Measurements from ENCODE around the gene DENND4A.
"Not testable (repeated sequence)": the region's sequence is repeated elsewhere in the genome, so short reads cannot be mapped to it uniquely, and the experiment has no call there.

Gene DENND4A

DNA sequence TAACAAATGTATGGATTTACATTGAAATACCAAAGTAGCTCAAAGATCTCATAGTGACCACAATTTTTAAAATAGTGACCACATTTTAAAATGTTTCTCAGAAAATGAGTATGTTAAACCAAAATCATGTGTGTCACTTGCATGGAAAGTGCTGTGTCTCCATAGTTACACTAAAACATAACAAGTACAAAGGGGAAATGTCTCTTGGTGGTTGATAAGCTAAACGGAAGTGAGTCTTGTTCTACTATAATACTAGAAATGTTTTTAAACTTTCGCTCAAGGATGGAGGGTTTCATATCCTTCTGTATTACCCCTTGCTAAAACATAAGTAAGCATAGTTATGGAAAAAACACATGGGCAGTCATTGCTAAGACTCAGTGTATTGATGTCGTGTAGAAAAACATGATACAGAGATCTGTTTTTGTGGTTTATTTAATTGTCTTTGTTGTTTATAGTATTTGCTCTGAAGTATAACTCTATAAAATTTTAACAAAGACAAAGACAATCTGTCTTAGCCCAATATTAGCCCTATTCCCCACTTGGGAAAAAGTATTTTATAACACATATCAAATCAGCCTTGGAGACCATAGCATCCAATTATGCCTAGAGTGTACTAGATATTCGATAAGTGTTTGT lies 27.0 kb upstream of the DENND4A start:
- DNase-seq (ENCODE audit: low spot score): peak; percentile 88

DNA sequence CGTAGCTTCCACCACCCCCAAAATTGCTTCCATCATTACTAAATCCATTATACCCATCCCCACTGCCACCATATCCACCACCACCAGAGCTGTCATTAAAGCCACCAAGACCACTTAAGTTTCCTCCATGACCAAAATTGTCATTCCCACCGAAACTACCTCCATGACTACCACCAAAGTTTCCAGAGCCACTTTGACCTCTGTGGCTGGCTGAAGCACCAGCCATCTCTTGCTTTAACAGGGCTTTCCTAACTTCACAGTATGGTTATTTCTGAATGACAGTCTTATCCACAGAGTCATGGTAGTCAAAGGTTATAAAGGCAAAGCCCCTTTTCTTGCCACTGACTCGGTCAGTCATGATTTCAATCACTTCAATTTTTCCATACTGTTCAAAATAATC lies 24.3 kb upstream of the DENND4A start:
- DNase-seq (ENCODE audit: low spot score): no peak

DNA sequence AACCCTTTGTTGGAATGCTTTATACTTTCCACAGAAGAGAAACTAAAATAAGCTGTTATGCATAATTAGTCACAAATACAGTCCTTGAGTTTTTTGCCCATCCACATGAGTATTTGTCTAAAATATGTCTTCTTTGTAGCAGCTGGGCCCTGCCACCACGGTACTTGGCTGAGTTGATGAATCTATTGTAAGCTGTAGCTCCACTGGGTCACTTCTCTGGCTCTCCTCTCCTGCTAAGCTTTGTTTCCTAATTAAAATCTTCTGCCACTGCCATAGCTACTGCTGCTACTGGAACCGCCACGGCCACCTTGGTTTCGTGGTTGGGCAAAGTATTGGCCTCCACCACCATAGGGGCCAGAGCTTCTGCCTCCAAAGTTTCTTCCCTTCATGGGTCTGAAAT lies 23.9 kb upstream of the DENND4A start:
- DNase-seq (ENCODE audit: low spot score): not testable (repeated sequence)

DNA sequence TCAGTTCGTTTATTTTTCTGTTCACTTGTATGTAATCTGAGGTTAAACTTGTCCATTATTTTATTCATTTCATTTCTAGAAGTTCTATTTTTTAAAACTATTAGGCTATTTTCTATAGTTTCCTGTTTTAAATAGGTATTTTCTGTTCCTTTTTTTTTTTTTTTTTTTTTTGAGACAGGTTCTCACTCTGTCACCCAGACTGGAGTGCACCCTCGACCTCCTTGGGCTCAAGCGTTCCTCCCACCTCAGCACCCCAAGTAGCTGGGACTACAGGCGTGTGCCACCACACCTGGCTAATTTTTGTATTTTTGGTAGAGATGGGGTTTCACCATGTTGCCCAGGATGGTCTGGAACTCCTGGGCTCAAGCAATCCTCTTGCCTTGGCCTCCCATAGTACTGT lies 22.2 kb upstream of the DENND4A start:
- not testable (repeated sequence) for DNase-seq (ENCODE audit: low spot score)

DNA sequence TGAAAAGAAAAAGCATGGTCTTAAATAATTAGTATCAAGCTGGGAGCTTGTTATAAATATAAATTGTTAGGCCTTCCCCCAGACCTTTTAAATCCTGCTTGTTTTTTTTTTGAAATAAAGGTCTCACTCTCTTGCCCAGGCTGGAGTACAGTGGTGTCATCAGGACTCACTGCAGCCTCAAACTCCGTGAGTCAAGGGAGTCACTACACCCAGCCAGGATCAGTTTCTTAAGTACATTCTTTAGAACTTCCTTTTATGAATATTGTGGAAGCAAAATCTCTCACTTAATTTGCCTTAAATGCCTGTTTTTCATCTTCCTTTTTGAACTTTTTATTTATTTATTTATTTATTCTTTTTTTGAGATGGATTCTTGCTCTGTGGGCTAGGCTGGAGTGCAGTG lies 20.8 kb upstream of the DENND4A start:
- no peak for DNase-seq (ENCODE audit: low spot score)

DNA sequence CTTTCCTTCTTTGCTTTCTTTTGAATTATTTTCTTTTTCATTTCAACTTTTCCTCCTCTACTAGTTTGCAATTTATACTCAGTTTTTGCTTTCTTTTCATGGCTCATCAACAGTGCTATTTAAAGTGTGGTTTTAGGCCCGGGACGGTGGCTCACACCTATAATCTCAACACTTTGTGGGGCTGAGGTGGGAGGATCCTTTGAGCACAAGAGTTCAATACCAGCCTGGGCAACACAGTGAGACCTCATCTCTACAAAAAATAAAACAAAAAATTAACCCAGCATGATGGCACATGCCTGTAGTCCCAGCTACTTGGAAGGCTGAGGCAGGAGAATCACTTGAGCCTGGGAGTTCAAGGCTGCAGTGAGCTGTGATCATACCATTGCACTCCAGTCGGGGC lies 20.4 kb upstream of the DENND4A start:
- no peak for DNase-seq (ENCODE audit: low spot score)

DNA sequence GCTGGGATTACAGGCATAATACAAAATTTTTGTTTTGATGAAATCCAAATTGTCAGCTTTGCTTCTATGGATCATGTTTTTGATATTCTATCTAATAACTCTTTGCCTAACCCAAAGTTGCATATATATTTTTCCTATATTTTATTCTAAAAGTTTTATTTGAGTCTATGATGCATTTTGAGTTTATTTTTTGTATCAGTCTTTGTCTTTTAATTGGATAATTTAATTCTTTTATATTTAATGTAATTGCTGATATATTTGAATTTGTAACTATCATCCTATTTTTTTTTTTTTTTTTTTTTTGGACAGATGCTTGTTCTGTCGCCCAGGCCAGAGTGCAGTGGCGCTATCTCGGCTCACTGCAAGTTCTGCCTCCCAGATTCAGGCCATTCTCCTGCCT lies 19.7 kb upstream of the DENND4A start:
- DNase-seq (ENCODE audit: low spot score): no peak

DNA sequence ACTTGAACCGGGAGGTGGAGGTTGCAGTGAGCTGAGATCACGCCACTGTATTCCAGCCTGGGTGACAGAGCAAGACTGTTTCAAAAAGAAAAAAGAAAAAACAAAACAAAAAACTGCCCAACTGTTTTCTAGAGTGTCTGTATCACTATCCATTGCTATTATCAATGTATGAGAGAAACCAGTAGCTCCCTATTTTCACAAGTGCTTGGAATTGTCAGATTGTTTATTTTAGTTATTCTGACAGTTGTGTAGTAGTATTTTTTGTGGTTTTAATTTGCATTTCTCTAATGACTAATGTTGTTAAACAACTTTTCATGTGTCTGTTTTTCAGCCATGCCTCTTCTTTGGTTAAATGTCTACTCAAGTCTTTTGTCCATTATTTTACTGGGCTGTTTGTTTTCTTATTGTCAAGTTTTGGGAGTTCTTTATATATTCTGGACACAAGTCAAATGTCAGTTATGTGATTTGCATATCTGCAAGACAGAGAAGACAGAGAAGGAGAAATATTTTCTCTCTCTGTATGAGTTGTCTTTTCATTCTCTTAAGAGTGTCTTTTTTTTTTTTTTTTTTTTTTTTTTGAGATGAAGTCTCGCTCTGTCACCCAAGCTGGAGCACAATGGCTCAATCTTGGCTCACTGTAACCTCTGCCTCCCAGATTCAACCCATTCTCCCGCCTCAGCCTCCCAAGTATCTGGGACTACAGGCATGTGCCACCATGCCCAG lies 19.1 kb upstream of the DENND4A start:
- not testable (repeated sequence) for DNase-seq (ENCODE audit: low spot score)

DNA sequence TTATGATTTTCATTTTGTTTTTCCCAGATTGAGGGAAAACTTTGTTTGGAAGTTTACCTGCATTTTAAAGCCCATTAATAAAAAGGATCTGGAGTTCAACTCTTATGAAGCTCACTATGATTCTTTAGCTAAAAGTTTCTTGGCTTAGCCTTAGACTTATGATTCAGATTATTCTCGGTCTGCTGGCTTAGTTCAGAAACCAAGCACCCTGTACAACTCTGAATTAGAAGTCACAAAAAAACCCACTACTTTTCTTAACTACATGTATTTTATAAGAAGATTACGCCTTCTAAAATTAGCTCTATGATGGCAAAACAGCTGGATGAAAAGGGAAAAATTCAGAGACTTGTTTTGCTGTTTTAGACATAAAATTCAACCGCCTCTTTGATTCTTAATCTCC lies 14.3 kb upstream of the DENND4A start:
- DNase-seq (ENCODE audit: low spot score): no peak

DNA sequence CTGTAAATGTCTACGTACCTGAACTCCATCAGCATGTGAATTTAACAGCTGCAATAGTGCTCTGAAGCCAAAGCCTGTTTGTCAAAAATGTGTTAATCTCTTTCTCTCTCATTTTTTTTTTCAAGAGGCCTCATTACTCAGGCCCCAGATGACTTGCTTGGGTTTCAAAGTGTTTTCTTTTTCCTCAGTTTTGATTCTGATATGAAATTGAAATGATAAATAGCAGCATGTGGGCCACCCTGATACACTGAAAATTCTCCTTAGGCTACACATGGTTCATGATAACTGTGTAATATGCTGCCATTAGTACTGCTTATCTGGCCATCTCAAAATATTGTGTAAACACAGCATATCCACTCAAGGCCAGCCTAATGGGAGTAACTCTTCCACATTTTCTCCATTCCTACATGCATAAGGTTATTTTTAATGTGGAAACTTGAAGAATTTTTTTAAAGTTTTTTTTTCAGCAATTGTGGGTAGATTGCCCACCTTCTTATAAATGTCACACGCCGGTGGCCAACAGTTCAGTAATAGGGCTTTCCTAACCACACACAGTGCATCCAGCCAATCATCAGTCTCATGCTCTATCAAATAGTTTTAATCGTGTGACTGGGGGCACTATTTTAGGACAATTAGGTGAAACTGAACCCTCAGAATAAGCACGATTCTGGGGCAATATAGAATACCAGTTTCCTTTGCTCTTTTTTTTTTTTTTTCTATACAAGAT lies 13.1 kb upstream of the DENND4A start:
- no peak for DNase-seq (ENCODE audit: low spot score)

DNA sequence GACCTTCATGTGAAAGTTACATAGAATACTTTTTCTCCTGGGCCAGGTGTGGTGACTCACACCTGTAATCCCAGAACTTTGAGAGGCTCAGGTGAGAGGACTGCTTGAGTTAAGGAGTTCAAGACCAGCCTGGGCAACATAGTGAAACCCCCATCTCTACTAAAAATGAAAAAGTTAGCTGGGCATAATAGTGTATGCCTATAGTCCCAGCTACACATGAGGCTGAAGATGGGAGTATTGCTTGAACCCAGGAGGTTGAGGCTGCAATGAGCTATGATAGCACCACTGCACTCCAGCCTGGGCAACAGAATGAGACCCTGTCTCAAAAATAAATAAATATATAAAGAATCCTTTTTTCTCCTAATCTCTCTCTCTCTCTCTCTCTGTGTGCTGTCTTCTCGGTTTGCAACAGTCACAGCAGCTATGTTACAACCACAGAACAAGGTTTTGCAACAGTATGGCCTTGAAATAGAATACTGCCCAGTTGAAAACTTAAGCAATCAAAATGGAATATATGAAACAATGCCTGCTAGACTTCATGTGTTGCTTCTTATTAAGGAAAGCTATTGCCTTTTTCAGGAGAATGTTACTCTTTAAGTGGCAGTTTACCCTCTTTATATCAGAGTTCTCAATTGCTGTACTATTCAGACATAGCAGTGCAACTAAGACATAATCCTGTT lies 12.3 kb upstream of the DENND4A start:
- no peak for DNase-seq (ENCODE audit: low spot score)

DNA sequence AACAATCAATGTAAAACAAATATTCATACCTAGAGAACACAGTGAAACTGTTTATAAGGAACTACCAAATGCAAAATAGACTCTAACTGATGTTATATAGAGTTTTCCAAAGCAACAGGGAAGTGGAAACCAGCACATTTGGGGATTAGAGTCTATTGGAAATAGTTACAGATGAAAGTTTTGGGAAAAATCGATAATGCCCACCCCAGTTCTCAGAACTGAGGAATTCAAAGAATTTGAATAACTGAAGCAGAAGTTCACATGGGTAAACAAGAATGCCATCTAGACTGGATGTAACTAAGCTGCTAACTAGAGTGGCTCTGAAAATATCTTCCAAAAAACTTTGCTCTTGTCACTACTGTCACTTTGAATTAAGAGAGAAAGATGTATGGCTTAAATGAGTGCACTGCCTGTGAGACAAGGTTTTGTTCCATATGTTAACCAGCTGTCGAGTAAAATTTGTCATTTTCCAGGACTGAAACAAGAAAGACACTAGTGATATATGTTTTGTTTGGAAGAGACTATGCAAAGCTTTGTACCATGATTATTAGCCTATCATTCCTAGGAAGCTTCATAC lies 9.2 kb upstream of the DENND4A start:
- DNase-seq (ENCODE audit: low spot score): no peak

DNA sequence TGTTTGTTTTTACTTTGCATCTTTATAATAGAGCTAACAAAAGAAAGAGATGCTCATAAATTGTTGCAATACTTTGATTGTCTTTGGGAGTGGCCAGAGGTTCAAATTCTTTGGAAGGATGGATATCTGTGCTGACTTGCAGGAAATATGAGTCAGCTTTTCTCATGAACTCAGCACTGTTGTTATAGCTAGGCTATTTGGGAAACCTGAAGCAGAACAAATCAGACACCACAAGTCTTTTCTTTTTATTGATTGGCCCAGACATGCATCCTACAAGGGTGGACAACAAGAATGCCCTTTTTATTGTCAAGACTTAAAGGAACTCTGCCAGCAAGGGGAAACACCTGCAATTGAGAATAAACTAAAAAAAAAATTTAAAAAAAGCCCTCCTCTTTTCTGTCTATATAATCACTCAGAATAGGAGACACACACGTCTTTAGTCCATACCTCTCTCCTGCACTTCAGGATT lies 4.6 kb upstream of the DENND4A start:
- DNase-seq (ENCODE audit: low spot score): peak; percentile 43

DNA sequence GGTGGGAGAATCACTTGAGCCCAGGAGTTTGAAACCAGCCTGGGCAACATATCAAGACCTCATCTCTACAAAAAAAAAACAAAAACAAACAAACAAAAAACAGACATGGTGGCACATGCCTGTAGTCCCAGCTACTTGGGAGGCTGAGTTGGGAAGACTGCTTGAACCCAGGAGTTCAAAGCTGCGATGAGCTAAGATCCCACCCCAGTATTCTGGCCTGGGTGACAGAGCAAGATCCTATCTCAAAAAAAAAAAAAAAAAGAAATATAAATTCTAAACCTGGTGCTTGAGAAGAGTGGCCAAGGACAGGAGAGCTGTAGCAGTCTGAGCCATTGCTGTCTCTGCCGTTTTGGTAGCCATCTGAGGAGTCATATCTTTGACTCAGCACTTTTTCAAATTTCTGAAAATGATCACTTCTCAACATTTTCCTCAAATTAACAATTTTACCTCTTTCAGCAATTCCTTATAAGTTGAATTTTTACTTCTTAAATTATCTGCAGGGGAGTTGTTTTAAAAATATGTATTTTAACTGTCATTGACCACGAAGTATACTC lies 3.6 kb upstream of the DENND4A start:
- no peak for DNase-seq (ENCODE audit: low spot score)

DNA sequence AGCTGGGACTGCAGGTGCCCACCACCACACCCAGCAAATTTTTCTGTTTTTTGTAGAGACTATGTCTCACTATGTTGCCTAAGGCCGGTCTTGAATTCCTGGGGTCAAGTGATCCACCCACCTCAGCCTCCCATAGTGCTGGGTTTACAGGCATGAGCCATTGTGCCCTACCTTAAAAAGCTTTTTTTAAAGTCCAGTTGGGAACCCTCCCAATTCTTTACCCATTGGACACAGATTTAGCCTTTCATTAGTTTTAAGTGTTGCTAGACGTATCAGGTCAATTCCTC lies 1.7 kb upstream of the DENND4A start:
- DNase-seq (ENCODE audit: low spot score): no peak

DNA sequence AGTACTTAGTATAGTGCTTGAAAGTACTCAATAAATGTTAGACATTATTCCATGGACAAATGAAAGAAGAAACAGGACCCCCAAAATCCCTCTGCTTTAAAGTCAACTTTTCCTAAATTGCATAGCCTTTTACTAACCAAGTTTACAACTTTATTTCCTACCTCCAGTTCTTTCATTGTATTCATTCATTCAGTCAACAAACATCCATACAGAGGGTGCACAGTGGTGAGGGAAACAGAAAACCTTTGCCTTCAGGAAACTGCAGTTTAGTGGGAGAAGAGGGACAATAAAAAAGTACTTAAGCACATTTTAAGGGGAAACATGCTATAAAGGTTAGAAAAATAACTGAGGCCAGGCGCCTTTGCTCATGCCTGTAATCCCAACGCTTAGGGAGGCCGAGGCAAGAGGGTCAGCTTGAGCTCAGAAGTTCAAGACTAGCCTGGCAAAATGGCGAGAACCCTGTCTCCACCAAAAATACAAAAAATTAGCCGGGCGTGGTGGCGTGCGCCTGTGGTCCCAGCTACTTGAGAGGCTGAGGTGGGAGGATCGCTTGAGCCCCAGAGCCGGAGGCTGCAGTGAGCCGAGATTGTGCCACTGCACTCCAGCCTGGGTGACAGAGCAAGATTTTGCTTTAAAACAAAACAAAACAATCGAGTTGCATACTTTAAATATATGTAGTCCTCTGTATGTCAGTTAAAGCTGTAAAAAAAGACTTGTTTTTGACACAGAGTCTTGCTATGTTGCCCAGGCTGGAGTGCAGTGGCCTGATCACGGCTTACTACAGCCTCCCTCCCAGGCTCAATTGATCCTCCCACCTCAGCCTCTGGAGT lies 1.1 kb upstream of the DENND4A start:
- DNase-seq (ENCODE audit: low spot score): no peak

DNA sequence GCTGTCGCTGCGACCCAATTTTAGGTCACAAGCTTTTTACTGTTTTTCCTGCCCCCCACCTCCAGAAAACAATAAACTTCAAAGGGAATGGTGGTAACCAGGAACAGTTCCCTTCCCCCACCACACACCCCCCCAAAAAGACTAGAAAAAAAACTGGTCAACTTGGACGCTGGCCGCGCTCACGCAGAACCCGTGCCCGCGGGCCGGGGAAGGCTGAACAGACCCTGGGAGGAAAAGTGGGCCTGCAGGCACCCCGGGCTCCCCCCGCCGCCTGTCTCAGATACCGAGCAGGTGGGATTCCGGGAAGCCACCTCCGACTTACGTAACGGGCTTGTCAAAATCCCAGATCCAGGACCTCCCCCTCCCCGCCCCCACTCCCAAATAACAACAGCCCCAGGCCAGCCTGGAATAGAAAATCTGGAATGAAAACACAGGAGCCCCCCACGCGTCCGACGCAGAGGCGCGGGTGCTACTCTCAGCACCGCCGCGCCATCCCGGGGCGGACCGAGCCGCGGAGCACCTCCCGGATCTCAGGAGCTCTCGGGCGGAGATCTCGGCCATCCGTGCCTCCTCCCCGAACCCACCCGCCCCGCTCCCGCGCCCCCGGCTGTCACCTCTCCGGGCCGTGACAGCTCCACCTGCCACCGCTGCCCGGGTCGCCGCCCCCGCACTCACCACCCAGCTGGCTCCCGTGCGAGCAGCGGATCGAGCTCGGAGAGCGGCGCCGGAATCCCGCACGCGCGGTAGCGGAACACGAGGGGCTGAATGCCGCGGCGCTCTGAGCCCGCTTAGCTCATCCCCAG lies 557 bp downstream of the DENND4A start:
- DNase-seq (ENCODE audit: low spot score): peak; percentile 45

DNA sequence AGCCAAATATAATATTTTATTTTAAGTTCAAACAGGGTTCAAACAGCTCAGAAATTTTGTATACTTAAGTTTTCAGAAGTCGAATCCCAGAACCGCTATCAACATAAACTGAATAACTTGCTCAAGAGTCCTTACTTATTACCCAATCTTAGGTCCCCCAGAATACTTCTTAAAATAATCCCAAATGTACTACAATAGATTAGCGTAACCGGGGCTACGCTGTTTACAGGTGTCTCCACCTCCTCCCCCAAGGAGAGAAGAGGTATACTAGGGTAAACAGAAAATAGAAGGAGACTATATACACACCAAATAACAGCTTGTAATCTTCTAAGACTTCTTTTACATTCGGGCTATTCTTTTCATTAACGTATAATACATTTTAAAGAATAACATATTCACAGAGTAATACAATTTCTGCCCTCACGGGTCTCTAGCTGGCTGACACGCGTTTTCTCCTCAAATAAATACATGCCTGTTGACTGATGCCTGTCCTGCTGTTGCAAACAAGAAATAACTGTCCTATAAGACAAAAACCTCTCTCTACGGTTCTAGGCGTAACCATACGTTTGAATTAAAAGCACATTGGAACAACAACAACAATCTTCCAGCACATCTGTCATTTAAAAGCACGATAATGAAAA lies 1.3 kb downstream of the DENND4A start:
- no peak for DNase-seq (ENCODE audit: low spot score)

DNA sequence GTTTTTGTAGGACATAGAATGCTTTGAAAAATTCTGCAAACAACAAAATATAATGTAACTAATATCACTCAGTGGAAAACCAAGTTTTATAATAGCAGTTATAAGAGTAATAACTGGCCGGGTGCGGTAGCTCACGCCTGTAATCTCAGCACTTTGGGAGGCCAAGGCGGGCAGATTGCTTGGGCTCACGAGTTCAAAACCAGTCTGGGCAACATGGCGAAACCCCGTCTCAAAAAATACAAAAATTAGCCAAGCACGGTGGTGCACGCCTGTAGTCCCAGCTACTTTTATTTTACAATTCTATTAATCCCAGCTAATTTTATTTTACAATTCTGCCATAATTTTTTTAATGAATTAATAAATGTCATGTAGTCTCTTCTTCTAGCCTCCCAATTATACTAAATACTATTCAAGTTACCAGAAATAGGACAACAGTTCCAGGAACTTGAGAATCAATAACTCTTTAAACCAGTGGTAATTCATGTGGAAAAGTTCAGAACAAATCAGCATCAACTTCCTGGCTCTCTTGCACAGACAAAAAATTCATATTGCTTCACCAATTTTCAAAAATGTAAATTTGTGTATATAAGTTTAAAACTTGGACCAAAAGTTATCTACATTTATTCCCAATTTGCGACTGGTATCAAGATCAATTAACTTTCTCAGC lies 2.2 kb downstream of the DENND4A start:
- no peak for DNase-seq (ENCODE audit: low spot score)
